AML-193 (cell line): Measurements from ENCODE around the gene CLIP3.
"Not testable (repeated sequence)": the region's sequence is repeated elsewhere in the genome, so short reads cannot be mapped to it uniquely, and the experiment has no call there.

ENCODE experiments used
- DNase-seq, 2 experiments: peaks; one replicate each; lab custom pipeline; 2025; lab: John Stamatoyannopoulos, UW

CLIP3 gene, protein sequence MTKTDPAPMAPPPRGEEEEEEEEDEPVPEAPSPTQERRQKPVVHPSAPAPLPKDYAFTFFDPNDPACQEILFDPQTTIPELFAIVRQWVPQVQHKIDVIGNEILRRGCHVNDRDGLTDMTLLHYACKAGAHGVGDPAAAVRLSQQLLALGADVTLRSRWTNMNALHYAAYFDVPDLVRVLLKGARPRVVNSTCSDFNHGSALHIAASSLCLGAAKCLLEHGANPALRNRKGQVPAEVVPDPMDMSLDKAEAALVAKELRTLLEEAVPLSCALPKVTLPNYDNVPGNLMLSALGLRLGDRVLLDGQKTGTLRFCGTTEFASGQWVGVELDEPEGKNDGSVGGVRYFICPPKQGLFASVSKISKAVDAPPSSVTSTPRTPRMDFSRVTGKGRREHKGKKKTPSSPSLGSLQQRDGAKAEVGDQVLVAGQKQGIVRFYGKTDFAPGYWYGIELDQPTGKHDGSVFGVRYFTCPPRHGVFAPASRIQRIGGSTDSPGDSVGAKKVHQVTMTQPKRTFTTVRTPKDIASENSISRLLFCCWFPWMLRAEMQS

DNA sequence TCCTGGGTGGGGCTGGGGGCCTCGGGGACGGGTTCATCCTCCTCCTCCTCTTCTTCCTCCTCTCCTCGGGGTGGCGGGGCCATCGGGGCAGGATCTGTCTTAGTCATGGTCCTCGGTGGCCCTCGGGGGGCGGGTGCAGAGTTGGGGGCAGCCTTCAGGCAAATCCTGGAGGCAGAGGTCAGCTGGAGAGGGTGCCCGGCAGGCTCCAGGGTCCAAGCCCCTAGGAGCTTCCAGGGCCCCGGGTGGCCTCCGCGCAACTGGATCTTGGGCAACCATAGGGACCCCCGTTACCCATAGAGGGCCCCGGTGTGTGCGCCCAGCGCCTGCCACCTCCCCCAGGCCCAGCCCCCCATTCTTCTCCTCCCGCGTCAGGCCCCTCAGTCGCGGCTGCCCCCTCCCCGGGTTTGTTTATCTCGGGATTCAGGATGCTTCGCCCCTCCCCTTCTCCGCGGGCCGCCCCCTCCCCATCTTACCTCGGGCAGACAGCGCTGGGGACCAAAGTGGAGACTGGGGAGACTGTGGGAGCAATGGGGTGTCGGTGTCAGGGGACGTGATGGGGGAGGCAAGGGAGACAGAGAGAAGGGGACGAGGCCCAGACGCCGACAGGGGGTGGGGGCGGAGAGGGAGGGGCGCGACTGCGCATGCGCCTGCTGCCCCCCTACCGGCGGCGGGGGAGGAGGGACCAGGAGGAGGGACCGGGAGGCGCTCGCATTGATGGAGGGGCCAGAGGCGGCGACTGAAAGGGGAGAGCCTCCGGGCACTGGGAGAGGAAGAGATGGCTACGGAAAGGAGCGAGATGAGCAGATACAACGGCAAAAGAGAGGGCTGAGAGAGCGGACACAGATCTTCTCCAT, at the start of gene CLIP3:
Gene CLIP3 (minus strand): TSS at position 623 of the 854 bp plus-strand sequence. CDS start 516 bp downstream, at position 107.
- no peak for DNase-seq

DNA sequence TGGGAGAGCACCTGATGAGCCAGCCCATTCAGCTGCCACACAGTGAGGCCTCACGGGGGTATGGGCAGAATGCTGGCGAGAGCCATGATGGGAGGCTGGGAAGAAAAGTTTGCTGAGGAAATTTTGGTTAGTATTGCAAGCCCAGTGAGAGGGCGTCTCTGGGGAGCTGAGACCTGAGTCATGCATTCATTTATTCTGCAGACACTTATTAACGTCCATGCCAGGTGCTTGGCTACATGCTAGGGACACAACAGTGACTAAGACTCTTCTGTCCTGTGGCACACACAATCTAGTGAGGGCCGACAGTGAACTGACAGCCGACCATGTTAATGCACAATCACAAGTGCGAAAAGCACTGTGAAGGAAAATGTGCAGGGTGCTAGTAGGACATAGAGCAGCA, 49.2 kb upstream of the CLIP3 start:
- no peak for DNase-seq

DNA sequence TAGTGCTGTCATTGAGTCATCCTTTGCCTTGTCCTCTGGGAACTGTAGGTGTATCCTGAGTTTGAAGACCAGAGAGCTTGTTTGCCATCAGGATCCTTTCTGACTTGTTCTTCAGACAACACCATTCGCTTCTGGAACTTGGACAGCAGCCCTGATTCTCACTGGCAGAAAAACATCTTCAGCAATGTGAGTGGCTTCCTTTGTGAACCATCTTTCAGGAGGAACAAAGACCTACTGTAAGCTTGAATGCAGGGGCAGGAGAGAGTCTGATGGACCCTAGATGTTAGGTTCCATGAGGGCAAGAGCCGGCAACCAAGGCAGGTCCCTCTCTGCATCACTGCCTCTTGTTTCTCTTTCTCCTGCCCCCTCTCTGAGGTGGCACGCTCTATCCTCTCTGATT, 48.7 kb upstream of the CLIP3 start:
- DNase-seq, result no peak

DNA sequence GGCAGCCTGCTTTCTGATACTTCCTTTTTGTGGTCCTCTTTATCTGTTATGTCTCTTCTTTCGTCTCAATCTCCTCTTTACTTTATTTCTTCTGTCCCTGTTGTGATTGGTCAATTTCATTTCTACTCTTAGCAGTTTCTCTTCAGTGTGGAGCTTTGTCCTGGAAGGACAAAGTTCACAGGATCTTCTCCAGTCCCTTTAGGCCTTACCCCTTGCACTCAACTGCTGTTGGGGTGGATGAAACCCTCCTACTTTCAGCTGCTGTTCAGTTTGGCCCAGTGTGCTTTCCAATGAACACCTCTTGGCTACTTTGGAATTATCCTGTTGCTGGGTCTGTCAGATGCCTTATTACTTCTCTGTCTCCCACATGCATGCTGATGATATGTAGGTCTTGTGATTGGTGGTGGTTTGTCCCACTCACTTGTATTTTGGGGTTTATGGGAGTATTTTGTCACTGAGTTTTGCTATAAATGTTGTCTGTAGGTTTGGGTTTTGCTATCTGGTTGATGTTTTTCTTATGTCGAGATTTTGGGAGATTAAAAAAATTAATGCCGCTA, 46.8 kb upstream of the CLIP3 start:
- DNase-seq, result no peak

DNA sequence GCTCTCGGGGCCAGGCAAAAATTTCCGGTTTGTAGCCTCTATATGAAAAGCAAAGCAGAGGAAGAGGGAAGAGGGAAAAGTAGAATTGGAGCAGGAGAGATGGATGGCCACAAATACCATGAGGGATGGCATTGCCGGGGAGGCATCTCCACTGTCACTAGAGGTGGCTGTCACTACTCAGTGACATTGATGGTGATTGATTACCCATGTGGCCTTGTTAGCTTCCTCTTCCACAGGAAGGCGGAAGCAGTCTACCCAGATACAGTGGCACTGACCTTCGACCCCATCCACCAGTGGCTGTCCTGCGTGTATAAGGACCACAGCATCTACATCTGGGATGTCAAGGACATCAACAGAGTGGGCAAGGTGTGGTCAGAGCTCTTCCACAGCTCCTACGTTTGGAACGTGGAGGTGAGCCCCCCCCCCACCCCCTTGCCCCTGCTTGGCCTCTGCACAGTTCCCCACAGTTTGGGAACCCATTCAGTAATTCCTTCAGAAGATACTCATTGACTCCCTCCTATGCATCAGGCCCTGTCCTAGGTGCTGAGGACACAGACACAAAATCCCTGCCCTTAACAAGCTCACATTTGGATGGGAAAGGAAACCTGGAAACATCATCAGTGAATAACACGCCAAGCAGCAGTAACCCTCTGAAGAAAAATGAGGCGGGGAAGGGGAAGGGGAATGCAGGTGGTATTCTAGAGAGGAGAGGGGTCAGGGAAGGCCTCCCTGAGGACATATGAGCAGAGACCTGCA, 40.6 kb upstream of the CLIP3 start:
- DNase-seq, result no peak

DNA sequence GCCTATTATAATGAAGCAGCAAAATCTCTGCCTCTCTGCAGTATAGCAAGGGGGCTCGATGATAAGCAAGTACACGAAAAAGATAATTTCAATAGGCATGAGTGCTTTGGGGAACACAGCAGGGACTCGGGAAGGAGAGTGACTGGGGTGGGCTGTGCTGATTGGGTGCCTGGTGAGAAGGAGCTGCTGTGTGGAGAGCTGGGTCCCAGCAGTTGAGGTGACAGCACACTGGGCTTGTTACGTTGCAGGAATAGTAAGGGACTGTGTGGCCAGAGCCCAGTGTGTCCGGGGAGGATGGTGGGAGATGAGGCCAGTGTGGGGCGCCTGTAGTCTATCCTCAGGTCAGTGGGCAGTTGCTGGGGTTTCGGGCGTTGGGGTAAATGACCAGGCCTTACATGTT, 39.4 kb upstream of the CLIP3 start:
- no peak for DNase-seq

DNA sequence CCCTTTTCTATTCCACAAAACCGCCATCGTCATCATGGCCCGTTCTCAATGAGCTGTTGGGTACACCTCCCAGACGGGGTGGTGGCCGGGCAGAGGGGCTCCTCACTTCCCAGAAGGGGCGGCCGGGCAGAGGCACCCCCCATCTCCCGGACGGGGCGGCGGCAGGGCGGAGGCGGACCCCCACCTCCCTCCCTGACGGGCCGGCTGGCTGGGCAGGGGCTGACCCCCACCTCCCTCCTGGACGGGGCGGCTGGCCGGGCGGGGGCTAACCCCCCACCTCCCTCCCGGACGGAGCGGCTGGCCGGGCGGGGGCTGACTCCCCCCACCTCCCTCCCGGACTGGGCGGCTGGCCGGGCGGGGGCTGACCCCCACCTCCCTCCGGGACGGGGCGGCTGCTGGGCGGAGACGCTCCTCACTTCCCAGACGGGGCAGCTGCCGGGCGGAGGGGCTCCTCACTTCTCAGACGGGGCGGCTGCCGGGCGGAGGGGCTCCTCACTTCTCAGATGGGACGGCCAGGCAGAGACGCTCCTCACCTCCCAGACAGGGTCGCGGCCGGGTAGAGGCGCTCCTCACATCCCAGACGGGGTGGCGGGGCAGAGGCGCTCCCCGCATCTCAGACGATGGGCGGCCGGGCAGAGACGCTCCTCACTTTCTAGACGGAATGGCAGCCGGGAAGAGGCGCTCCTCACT, 36.3 kb upstream of the CLIP3 start:
- DNase-seq, result not testable (repeated sequence)

DNA sequence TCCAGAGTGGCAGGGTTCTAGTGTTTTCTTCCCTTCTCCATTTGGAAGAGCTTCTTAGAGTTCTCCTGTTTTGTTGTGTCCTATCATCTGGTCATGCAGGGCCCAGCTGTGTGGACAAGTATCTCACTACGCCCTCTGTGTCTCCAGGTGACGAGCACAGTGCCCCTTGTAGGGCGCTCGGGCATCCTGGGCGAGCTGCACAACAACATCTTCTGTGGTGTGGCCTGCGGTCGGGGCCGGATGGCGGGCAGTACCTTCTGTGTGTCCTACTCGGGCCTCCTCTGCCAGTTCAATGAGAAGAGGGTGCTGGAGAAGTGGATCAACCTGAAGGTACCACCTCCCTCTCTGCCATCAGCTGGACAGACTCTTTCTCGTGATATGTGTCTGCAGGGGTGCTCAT, 35.0 kb upstream of the CLIP3 start:
- DNase-seq, result no peak

DNA sequence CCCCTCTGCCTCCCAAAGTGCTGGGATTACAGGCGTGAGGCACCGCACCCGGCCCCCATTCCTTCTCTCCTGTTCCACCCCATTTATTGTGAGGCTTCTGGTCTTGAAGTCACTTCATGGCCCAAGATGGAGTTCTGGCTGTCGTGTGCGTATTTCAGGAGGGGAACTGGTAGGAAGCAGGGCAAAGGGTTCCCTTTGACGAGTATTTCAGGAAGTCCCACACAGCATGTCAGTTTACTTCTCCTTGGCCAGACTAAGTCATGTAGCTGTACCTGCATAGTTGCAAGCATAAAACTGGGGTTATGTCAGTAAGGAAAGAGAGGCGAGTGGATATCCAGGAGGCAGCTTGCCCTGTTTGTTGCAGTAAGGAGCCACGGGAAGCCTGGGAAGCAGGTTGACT, 32.2 kb upstream of the CLIP3 start:
- no peak for DNase-seq

DNA sequence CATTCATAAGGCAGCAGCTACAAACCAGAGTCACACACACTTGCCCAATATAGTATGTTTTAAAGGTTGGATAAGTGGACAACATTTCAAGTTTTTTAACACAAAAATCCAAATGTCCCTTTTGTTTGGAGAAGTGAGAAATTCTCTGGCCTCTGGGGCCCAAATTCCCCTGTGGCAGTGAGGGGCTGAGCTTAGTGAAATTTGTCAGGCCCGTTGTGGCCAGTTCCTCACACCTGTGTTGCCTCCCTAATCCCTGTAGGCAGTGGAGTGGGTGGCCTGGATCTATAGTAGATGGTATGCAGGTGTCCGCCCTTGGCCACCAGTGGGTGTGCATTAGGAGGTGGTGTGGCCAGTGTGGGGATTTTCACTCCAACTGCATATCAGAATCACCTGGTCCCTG, 28.7 kb upstream of the CLIP3 start:
- DNase-seq, result no peak

DNA sequence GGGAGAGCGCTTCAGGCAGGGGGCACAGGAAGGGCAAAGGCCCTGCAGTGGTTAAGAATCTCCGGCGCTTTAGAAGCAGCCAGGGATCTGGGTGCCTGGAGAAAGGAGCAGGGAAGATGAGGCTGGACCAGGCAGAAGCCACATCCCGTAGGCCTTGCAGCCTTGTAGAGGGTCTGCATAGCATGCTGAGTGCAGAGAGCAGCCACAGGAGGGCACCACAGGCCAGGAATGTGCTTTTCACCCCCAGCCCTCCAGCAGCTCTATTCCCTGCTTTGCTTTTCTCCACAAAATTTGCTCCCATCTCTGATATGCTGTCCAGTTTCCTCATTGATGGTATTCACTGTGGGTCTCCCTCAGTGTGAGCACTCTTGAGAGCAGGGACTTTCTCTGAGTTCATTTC, 27.8 kb upstream of the CLIP3 start:
- DNase-seq, result peak in 1 of 2 experiments; percentile 14

DNA sequence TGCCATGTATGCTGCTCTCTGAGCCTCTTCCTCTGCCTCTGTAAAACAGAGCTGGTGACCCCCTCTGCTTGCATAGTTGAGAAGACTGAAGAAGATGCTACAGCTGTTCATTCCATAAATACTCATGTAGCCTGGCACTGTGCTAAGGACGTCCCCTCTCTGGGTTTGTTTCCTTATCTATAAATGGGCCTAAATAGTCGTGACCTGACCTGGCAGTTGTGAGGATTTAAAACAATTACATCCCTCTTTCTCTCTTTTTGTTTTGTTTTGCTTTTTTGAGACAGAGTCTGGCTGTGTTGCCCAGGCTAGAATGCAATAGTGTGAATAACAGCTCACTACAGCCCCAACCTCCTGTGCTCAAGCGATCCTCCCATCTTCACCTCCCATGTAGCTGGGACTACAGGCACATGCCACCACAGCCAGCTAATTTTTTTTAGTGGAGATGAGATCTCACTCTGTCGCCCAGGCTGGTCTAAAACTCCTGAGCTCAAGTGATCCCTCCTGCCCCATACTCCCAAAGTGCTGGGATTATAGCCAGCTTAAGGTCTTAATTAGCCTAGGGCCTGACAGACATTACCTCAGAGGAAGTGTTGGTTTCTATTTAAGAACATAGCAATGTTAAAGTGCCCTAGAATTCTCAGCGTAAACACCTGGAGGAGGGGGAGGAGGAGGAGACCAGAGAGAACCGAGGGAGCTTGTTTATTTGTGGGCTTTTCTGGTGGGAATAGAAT, 26.7 kb upstream of the CLIP3 start:
- no peak for DNase-seq

DNA sequence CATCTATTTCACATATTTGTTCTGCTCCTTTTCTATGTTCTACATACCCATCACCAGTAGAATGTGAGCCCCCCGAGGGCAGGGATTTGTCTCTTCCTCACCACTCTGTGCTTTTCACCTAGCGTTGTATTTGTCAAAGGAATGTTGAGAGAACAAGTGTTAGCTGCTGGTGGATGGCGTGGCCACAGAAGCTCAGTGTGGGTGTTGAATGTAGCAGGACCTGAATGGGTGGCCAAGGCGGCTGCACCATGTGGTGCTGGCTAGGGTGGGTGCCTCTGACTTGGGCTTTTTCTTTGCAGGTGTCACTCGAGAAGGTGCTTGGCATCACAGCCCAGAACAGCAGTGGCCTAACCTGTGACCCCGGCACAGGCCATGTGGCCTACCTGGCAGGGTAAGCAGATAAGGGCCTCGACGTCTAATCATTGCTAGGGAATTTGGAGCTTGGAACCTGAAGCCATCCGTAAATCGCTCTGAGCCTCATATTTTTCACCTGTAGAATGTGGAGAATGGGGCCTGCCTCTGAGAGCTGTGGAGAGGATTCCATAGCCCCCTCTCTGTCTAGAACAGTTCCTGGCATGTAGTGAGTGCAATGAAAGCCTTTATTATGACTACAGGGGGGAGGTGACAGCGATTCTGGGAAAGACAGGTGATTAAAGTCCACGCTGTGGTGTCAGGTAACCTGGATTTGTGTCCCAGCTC, 26.0 kb upstream of the CLIP3 start:
- no peak for DNase-seq

DNA sequence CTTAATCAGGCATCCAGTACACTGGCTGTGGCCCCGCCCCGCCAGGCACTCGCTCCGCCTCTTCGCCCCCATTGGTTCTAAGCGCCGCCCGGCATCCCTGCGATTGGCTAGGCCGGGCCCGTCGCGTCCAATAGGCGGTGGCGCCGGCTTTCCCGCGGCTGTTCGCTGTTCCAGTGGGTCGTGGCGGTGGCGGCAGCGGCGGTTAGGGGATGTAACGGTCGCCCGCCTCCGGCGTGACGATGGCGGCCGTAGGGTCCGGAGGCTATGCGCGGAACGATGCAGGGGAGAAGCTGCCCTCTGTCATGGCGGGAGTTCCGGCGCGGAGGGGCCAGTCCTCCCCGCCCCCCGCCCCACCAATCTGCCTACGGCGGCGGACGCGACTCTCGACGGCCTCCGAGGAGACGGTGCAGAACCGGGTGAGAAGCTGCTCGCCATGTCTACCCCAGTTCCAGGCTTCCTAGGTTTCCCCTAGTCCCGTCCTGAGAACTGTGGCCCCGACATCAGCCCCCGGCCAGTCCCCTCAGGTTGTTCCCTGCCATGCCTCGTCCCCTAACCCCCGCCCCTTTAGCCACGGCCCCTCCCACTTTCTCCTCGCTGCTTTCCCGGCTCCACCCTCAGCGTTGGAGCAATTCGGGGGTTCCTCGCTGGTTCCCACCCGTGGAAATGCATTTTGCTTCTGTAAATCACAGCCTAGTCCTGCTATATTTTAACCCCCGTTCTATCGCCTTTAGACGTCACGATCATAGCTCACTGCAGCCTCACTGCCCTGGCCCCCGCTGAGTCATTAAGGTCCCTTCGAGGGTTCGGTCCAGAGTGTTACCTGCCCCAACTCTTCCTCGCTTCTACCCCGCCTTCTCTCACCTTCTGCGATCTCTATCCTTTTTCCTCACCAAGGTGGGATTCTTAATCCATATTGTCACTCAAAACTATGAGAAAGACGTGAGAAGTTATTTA, 22.3 kb upstream of the CLIP3 start, which contains the start of gene WDR62:
Gene WDR62 (plus strand): TSS at position 165 of the 954 bp plus-strand sequence. CDS start 75 bp downstream, at position 240.
- DNase-seq, result peak; percentile 92 to 95

DNA sequence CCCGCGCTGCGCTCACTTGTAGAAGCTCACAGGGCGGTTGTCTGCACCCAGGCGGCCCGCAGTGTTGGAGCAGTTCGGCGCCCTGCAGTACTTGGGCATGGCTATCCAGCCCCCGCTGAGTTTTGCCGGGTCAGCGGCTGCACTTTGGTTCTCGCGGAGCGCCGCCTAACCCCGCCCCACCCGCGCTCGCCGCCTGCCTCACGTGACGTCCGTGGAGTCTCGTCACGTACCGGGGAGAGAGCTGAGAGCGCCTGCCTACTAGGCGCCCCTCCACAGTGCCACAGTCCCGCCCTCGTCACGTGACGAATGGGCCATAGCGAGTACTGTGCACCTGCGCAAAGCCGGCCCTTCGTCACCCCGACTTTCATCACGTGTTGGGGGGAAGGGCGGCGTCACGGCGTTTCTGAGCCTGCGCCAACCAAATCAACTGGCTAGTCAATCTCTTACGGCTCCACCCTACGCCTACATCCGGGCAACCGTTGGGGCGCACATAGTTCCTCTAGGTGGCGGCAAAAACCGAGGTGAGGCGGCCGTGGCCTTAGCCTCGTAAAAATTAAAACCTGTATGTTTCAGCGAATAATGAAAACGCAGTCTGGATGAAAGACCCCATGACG, 21.6 kb upstream of the CLIP3 start, which contains the start of gene THAP8:
Gene THAP8 (minus strand): TSS at position 167 of the 614 bp plus-strand sequence. CDS start 68 bp downstream, at position 99.
- peak; percentile 95 to 97 for DNase-seq

DNA sequence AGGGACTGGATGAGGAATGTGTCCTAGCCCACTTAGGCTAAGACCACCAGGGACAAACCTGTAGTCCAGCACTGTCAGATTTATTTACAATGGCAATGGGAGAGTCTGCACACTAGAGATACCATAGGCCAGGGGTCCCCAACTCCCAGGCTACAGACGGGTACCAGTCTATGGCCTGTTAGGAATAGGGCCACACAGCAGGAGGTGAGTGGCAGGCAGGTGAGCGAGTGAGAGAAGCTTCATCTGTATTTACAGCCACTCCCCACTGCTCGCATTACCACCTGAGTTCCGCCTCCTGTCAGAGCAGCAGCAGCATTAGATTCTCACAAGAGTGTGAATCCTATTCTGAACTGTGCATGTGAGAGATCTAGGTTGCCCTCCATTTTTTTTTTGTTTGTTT, 19.0 kb upstream of the CLIP3 start:
- DNase-seq, result no peak

DNA sequence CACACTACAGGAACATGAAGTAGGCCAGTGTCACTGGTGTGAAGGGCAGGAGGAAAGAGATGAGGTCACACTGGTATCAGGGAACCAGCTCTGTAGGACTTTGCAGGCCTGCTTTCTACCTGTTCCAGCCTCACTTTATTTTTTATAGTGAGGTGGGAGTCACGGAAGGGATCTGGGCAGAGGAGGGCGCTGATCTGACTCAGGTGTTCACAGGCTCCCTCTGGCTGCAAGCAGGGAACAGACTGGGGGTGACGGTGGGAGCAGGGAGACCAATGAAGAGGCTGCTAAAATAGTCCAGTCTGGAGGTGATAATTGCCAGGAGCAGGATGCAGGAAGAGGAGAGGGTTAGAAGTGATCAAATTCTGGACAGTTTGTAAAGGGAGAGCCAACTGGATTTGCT, 18.6 kb upstream of the CLIP3 start:
- DNase-seq, result no peak
